HG03175 (cell line): ENCODE data around the gene NPAS3.

Experiments
- ATAC-seq: cut with Tn5 transposase; IDR thresholded peaks from one replicate; pipeline ENCODE4 v1.9.1; 2021; ENCODE audit warnings: mild to moderate bottlenecking, moderate library complexity; ENCODE audit not compliant: unreplicated experiment

Gene NPAS3

GRCh38 chr14:33420051-33420627 lies 481.5 kb downstream of the NPAS3 start:
- ATAC-seq = no peak

- no peak for ATAC-seq
These were observed 491.8 kb downstream of the NPAS3 start for GRCh38 chr14:33430414-33431035.

- no peak for ATAC-seq
These were observed 493.8 kb downstream of the NPAS3 start for GRCh38 chr14:33432407-33433023.

- no peak for ATAC-seq
These were observed 494.7 kb downstream of the NPAS3 start for GRCh38 chr14:33433396-33433795.

- ATAC-seq = no peak
These were observed 497.4 kb downstream of the NPAS3 start for GRCh38 chr14:33435911-33436689.

- ATAC-seq = no peak
These were observed 503.0 kb downstream of the NPAS3 start for GRCh38 chr14:33441633-33442032.

- no peak for ATAC-seq
These were observed 505.5 kb downstream of the NPAS3 start for GRCh38 chr14:33444136-33444535.

GRCh38 chr14:33449268-33449667 lies 510.6 kb downstream of the NPAS3 start:
- ATAC-seq = no peak

- no peak for ATAC-seq
These were observed 511.2 kb downstream of the NPAS3 start for GRCh38 chr14:33449703-33450395.

- ATAC-seq = no peak
These were observed 511.7 kb downstream of the NPAS3 start for GRCh38 chr14:33450416-33450815.

GRCh38 chr14:33451211-33451610 lies 512.5 kb downstream of the NPAS3 start:
- no peak for ATAC-seq

- ATAC-seq = no peak
These were observed 514.3 kb downstream of the NPAS3 start for GRCh38 chr14:33452995-33453394.

GRCh38 chr14:33454022-33454595 lies 515.4 kb downstream of the NPAS3 start:
- ATAC-seq = no peak

- no peak for ATAC-seq
These were observed 516.0 kb downstream of the NPAS3 start for GRCh38 chr14:33454707-33455106.

- no peak for ATAC-seq
These were observed 517.1 kb downstream of the NPAS3 start for GRCh38 chr14:33455654-33456345.

- ATAC-seq = no peak
These were observed 518.3 kb downstream of the NPAS3 start for GRCh38 chr14:33457021-33457420.

GRCh38 chr14:33457617-33458016 lies 518.9 kb downstream of the NPAS3 start:
- no peak for ATAC-seq

GRCh38 chr14:33460164-33460563 lies 521.5 kb downstream of the NPAS3 start:
- ATAC-seq = no peak

- no peak for ATAC-seq
These were observed 522.4 kb downstream of the NPAS3 start for GRCh38 chr14:33461036-33461435.

- ATAC-seq = no peak
These were observed 525.1 kb downstream of the NPAS3 start for GRCh38 chr14:33463731-33464130.
